Activated naive CD8-positive, alpha-beta T cell (primary cell): ENCODE data around the gene NPAS3.

Experiments
- H3K27ac Mint-ChIP-seq: one replicate; pipeline ENCODE4 v1.8.0; 2021; ENCODE audit warnings: mixed read lengths
- H3K27me3 Mint-ChIP-seq: one replicate; pipeline ENCODE4 v1.8.0; 2021; ENCODE audit warnings: mixed read lengths
- H3K36me3 Mint-ChIP-seq: one replicate; pipeline ENCODE4 v1.8.0; 2021; ENCODE audit warnings: mixed read lengths
- H3K4me1 Mint-ChIP-seq: one replicate; pipeline ENCODE4 v1.8.0; 2021; ENCODE audit warnings: low read depth, mixed read lengths
- H3K4me3 Mint-ChIP-seq: one replicate; pipeline ENCODE4 v1.8.0; 2021; ENCODE audit warnings: mild to moderate bottlenecking, mixed read lengths
- H3K9me3 Mint-ChIP-seq: one replicate; pipeline ENCODE4 v1.8.0; 2021; ENCODE audit warnings: low read depth, mixed read lengths

Gene NPAS3

GRCh38 chr14:33647385-33647786 is 708.7 kb downstream of the NPAS3 start:
- no peaks in the 10 kb centered on the region for H3K9me3 Mint-ChIP-seq
- H3K4me3 Mint-ChIP-seq, result no peak overlapping the region
- no peak overlapping the region for H3K27ac Mint-ChIP-seq
- no peaks in the 10 kb centered on the region for H3K36me3 Mint-ChIP-seq
- no peaks in the 10 kb centered on the region for H3K4me1 Mint-ChIP-seq
- peaks cover 2% of the 10 kb centered on the region for H3K27me3 Mint-ChIP-seq

GRCh38 chr14:33650430-33650829 is 711.8 kb downstream of the NPAS3 start:
- H3K4me1 Mint-ChIP-seq, result no peaks in the 10 kb centered on the region
- H3K36me3 Mint-ChIP-seq, result no peaks in the 10 kb centered on the region
- no peaks in the 10 kb centered on the region for H3K9me3 Mint-ChIP-seq
- no peak overlapping the region for H3K27ac Mint-ChIP-seq
- no peak overlapping the region for H3K4me3 Mint-ChIP-seq
- H3K27me3 Mint-ChIP-seq, result no peaks in the 10 kb centered on the region

- H3K4me3 Mint-ChIP-seq, result no peak overlapping the region
These were observed 714.1 kb downstream of the NPAS3 start for GRCh38 chr14:33652566-33653307.

GRCh38 chr14:33653308-33653695 is 714.6 kb downstream of the NPAS3 start:
- Mint-ChIP-seq H3K4me1 (no peaks in the 10 kb centered on the region), H3K27me3 (no peaks in the 10 kb centered on the region), H3K9me3 (no peaks in the 10 kb centered on the region), H3K27ac (no peak overlapping the region), H3K4me3 (no peak overlapping the region), H3K36me3 (no peaks in the 10 kb centered on the region)

More at GRCh38 chr14:33652566-33653307, 714.1 kb downstream of the NPAS3 start:
- H3K36me3 Mint-ChIP-seq, result no peaks in the 10 kb centered on the region
- H3K4me1 Mint-ChIP-seq, result no peaks in the 10 kb centered on the region
- no peak overlapping the region for H3K27ac Mint-ChIP-seq
- H3K9me3 Mint-ChIP-seq, result no peaks in the 10 kb centered on the region
- H3K27me3 Mint-ChIP-seq, result no peaks in the 10 kb centered on the region

- Mint-ChIP-seq H3K4me3 (no peak overlapping the region), H3K4me1 (no peaks in the 10 kb centered on the region), H3K9me3 (no peaks in the 10 kb centered on the region), H3K27me3 (no peaks in the 10 kb centered on the region), H3K36me3 (no peaks in the 10 kb centered on the region), H3K27ac (no peak overlapping the region)
These were observed 716.7 kb downstream of the NPAS3 start for GRCh38 chr14:33655421-33655820.

- Mint-ChIP-seq H3K36me3 (no peaks in the 10 kb centered on the region), H3K27me3 (peaks cover 2% of the 10 kb centered on the region), H3K4me3 (no peak overlapping the region), H3K9me3 (peaks cover 5% of the 10 kb centered on the region), H3K27ac (no peak overlapping the region), H3K4me1 (no peaks in the 10 kb centered on the region)
These were observed 718.8 kb downstream of the NPAS3 start for GRCh38 chr14:33657476-33657875.

- Mint-ChIP-seq H3K4me3 (no peak overlapping the region), H3K4me1 (no peaks in the 10 kb centered on the region), H3K27ac (no peak overlapping the region), H3K36me3 (no peaks in the 10 kb centered on the region), H3K9me3 (peaks cover 7% of the 10 kb centered on the region), H3K27me3 (peaks cover 4% of the 10 kb centered on the region)
These were observed 721.6 kb downstream of the NPAS3 start for GRCh38 chr14:33660248-33660647.

GRCh38 chr14:33661101-33661500 is 722.4 kb downstream of the NPAS3 start:
- peaks cover 4% of the 10 kb centered on the region for H3K27me3 Mint-ChIP-seq
- peaks cover 7% of the 10 kb centered on the region for H3K9me3 Mint-ChIP-seq
- no peaks in the 10 kb centered on the region for H3K4me1 Mint-ChIP-seq
- no peaks in the 10 kb centered on the region for H3K36me3 Mint-ChIP-seq
- H3K27ac Mint-ChIP-seq, result no peak overlapping the region
- no peak overlapping the region for H3K4me3 Mint-ChIP-seq

- Mint-ChIP-seq H3K27ac (no peak overlapping the region), H3K9me3 (no peaks in the 10 kb centered on the region), H3K4me3 (no peak overlapping the region), H3K27me3 (peaks cover 2% of the 10 kb centered on the region), H3K4me1 (no peaks in the 10 kb centered on the region), H3K36me3 (no peaks in the 10 kb centered on the region)
These were observed 729.4 kb downstream of the NPAS3 start for GRCh38 chr14:33668066-33668465.

- Mint-ChIP-seq H3K27me3 (peaks cover 2% of the 10 kb centered on the region), H3K4me3 (no peak overlapping the region), H3K27ac (no peak overlapping the region), H3K9me3 (no peaks in the 10 kb centered on the region), H3K4me1 (no peaks in the 10 kb centered on the region), H3K36me3 (no peaks in the 10 kb centered on the region)
These were observed 730.4 kb downstream of the NPAS3 start for GRCh38 chr14:33669111-33669510.

GRCh38 chr14:33670235-33670634 is 731.6 kb downstream of the NPAS3 start:
- Mint-ChIP-seq H3K27ac (no peak overlapping the region), H3K27me3 (peaks cover 2% of the 10 kb centered on the region), H3K4me1 (no peaks in the 10 kb centered on the region), H3K36me3 (no peaks in the 10 kb centered on the region), H3K9me3 (no peaks in the 10 kb centered on the region), H3K4me3 (no peak overlapping the region)

GRCh38 chr14:33671556-33671955 is 732.9 kb downstream of the NPAS3 start:
- Mint-ChIP-seq H3K27me3 (peaks cover 2% of the 10 kb centered on the region), H3K4me3 (no peak overlapping the region), H3K27ac (no peak overlapping the region), H3K36me3 (no peaks in the 10 kb centered on the region), H3K4me1 (no peaks in the 10 kb centered on the region), H3K9me3 (no peaks in the 10 kb centered on the region)

- Mint-ChIP-seq H3K27ac (no peak overlapping the region), H3K4me1 (no peaks in the 10 kb centered on the region), H3K36me3 (no peaks in the 10 kb centered on the region), H3K27me3 (no peaks in the 10 kb centered on the region), H3K4me3 (no peak overlapping the region), H3K9me3 (no peaks in the 10 kb centered on the region)
These were observed 736.2 kb downstream of the NPAS3 start for GRCh38 chr14:33674927-33675326.

- Mint-ChIP-seq H3K27ac (no peak overlapping the region), H3K9me3 (no peaks in the 10 kb centered on the region), H3K4me1 (no peaks in the 10 kb centered on the region), H3K27me3 (no peaks in the 10 kb centered on the region), H3K36me3 (no peaks in the 10 kb centered on the region), H3K4me3 (no peak overlapping the region)
These were observed 736.9 kb downstream of the NPAS3 start for GRCh38 chr14:33675415-33676130.

GRCh38 chr14:33676135-33676566 is 737.5 kb downstream of the NPAS3 start:
- Mint-ChIP-seq H3K4me1 (no peaks in the 10 kb centered on the region), H3K27me3 (no peaks in the 10 kb centered on the region), H3K9me3 (no peaks in the 10 kb centered on the region), H3K4me3 (no peak overlapping the region), H3K36me3 (no peaks in the 10 kb centered on the region), H3K27ac (no peak overlapping the region)

GRCh38 chr14:33676891-33677290 is 738.2 kb downstream of the NPAS3 start:
- Mint-ChIP-seq H3K9me3 (no peaks in the 10 kb centered on the region), H3K36me3 (no peaks in the 10 kb centered on the region), H3K27ac (no peak overlapping the region), H3K4me3 (no peak overlapping the region), H3K27me3 (no peaks in the 10 kb centered on the region), H3K4me1 (no peaks in the 10 kb centered on the region)
